Epithelial cell of proximal tubule (primary cell): ENCODE results near the gene TNFSF15. TPM values are rescaled to one million over a fixed set of nuclear protein-coding genes. Genes with fewer than 3 reads are reported as not detected.
"Not testable (repeated sequence)": the region's sequence is repeated elsewhere in the genome, so short reads cannot be mapped to it uniquely, and the experiment has no call there.

Source experiments
- DNase-seq: peaks from one replicate; pipeline ENCODE4 v3.0.0-alpha.2; 2011; ENCODE audit warnings: low read depth
- H3K4me3 ChIP-seq: 2 replicates; pipeline ENCODE4 v1.5.1; 2011; ENCODE audit warnings: low read depth, mild to moderate bottlenecking, low read length
- CTCF ChIP-seq: conservative IDR thresholded peaks from 2 replicates; pipeline ENCODE4 v1.5.1; 2012; ENCODE audit warnings: low read depth, mild to moderate bottlenecking, low read length
- total RNA-seq: library from RNA; depleted of rRNA; stranded (reverse); fragments of >200 nt; gene quantifications from 2 replicates; pipeline ENCODE4 v1.2.3, GENCODE V29; 2015

Gene TNFSF15
- total RNA-seq, 1 donor from 2014 or later: 0.81 TPM

GRCh38 chr9:114738581-114739316, 67.1 kb downstream of the TNFSF15 start:
- peak; percentile 42 for DNase-seq
- no peak overlapping the region for H3K4me3 ChIP-seq
- peak; percentile 92 for TF ChIP-seq CTCF

GRCh38 chr9:114737847-114738246, 68.0 kb downstream of the TNFSF15 start:
- no peak for DNase-seq
- no peak overlapping the region for H3K4me3 ChIP-seq
- no peak for TF ChIP-seq CTCF

- no peak for DNase-seq
- TF ChIP-seq CTCF: no peak
These were observed 68.7 kb downstream of the TNFSF15 start for GRCh38 chr9:114737118-114737517.

GRCh38 chr9:114735704-114736103, 70.1 kb downstream of the TNFSF15 start:
- TF ChIP-seq CTCF: no peak
- DNase-seq: no peak
- no peak overlapping the region for H3K4me3 ChIP-seq

More at GRCh38 chr9:114737118-114737517, 68.7 kb downstream of the TNFSF15 start:
- no peak overlapping the region for H3K4me3 ChIP-seq

GRCh38 chr9:114735139-114735538, 70.7 kb downstream of the TNFSF15 start:
- H3K4me3 ChIP-seq, DNase-seq: not testable (repeated sequence)

Other genes with a start within 250 kb of the TNFSF15 start
- 107 and 181 TPM in 2 replicates for gene ATP6V1G1, start 218.3 kb downstream of the TNFSF15 start, total RNA-seq
- 3.3 and 5.8 TPM in 2 replicates for gene TMEM268, start 194.7 kb downstream of the TNFSF15 start, total RNA-seq
- not detected in 2 replicates for gene TEX53, start 148.2 kb downstream of the TNFSF15 start, total RNA-seq
- gene TEX48, start 123.8 kb downstream of the TNFSF15 start, total RNA-seq: not detected in 2 replicates
- not detected in 2 replicates for gene TNFSF8, start 124.6 kb upstream of the TNFSF15 start, total RNA-seq